Activated CD8-positive, alpha-beta memory T cell treated with anti-CD3 and anti-CD28 coated beads for 1 hour (primary cell): ENCODE results near the gene EMILIN3.
A peak's percentile ranks its signal among the peaks of the same experiment; 100 is the strongest.

Source experiments
- DNase-seq, 2 donors: peaks; one replicate each; pipeline ENCODE4 v3.0.0-alpha.2; 2020; ENCODE audit warnings: low read depth in 1 of 2; ENCODE audit errors: extremely low read depth in 1 of 2

The EMILIN3 gene

DNA sequence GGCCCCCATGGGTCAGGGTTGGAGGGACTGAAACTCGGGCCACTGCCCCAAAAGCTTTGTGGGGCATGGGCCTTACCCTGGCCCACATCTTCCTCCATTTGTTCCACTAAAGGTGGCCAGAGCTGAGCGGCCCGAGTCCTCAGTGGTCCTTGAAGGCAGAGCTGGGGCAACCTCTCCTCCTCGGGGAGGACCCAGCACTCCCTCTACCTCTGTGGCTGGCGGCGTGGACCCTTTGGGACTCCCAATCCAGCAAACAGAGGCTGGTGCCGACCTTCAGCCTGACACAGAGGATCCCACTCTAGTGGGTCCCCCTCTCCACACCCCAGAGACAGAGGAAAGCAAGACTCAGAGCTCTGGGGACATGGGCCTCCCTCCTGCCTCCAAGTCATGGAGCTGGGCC, 16.7 kb downstream of the EMILIN3 start:
- DNase-seq: no peak

DNA sequence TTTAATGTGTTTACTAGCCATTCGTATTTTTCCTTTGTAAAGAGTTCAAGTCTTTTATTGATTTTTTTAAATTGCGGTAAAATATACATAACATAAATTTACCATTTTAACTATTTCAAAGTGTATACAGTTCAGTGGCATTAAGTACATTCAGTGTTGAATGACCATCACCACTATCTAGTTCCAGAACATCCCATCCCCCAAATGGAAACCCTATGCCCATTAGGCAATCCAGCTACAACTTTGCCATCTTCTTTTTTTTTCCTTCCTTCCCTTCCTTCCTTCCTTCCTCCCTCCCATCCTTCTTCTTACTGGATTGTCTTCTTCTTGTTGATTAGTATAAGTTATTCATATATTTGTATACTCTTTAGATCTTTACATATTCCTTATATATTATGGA, 17.4 kb downstream of the EMILIN3 start:
- DNase-seq: no peak

DNA sequence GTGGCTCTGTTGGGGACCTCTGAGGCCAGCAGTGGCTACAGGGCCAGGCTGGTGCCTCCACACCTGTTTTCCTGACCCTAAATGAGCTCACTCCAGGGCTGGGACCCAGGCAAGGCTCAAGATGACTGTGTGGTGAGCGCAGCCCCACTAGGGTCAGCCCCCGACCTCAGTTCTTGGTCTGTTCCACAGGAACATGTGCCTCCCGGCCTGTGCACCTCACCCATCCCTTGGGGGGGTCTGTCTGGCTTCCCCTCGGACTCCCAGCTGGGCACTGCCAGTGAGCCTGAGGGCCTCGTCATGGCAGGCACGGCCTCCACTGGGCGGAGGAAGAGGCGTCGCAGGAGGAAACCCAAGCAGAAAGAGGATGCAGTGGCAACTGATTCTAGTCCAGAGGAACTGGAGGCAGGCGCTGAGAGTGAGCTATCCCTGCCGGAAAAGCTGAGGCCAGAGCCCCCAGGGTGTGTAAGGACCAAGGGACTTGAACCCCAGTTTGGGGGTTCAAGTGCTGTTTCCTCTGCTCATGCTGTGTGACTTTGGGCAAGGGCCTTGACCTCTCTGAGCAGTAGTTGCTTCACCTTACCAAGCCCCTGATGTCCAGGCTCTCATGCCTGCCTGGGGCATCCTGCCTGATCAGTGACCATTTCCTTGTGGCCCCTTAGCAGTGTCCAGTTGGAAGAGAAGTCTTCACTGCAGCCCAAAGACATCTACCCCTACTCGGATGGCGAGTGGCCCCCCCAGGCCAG, 18.0 kb downstream of the EMILIN3 start:
- DNase-seq: no peak

DNA sequence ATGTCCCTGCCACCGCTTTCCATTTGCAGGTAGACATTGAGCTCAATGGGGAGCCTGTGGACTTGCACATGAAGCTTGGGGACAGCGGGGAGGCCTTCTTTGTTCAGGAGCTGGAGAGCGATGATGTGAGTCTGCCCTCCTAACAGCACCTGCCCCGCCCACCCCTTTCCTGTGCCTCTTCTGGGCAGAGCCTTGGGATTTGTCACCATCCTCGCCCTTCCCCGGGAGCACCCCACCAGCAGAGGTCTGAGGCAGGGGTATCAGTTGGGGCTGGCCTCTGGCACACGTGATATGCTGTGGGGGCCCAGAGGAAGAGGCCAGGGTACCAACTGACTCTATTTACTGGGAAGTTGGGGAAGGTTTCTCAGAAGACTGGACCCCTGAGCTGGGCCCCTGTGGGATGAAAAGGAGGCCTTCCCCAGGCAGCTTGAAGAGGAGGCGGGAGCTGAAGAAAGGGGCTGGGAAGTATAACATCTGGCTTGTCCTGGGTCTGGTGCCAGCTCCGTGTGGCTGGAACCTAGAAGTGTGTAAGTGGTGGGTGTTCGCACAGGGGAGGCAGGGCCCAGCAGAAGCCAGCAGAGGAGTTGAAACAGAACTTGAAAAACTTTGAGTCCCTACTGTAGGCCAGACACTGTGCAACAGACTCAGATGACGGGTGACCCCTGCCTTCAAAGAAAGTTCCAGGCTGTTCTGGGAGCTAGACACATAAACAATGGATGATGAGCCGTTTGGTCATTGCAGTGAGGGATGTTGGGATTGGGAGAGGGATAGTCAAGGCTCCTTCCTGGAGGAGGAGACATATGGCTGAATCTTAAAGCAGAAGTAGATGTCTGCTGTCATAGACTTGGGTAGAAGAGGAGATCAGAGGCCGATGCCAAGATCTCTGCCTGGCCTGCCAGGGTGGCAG, 18.8 kb downstream of the EMILIN3 start:
- no peak for DNase-seq

DNA sequence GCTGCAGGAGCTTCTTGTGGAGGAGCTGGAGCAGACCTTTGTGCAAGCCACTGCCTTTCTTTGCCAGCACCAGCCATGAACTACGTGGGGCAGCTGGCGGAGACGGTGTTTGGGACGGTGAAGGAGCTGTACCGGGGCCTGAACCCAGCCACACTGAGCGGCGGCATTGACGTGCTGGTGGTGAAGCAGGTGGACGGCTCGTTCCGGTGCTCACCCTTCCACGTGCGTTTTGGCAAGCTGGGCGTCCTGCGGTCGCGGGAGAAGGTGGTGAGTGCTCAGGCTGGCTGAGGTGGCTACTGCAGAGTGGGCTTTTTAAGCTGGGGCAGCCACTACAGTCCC, 20.9 kb downstream of the EMILIN3 start:
- no peak for DNase-seq

DNA sequence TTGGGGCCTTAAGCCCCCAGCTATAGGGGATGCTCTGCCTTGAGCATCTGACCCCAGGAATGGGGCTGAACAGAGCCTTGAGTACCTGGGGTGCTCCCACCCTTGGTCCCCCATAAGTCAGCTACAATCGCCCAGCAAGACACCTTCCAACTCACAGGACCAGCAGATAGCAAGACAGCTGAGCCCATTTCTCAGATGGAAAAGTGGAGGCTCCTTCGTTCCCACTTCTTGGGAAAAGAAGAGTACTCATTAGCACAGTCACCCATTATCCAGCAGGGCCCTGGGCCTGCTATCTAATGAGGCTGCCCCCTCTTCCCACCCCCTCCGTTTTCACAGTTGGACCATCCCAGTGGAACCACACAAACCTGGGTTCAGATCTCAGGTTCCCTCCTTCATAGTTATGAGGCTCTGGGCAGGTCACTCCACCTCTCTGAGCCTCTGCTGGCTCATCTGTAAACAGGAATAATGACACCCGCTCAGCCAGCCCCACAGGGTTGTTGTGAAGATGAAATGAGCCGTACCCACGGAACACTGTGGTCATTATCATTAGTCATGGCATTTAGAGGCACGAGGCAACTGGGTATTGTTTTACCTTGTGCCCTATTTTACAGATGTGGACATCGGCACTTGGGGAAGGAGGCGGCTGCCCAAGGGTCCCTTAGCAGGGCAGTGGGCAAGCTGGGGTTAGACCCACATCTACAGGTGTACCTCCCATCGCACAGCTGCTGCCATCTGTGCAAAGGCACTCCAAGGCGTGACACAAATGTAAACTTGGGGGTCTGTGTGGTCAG, 21.5 kb downstream of the EMILIN3 start:
- DNase-seq: no peak

DNA sequence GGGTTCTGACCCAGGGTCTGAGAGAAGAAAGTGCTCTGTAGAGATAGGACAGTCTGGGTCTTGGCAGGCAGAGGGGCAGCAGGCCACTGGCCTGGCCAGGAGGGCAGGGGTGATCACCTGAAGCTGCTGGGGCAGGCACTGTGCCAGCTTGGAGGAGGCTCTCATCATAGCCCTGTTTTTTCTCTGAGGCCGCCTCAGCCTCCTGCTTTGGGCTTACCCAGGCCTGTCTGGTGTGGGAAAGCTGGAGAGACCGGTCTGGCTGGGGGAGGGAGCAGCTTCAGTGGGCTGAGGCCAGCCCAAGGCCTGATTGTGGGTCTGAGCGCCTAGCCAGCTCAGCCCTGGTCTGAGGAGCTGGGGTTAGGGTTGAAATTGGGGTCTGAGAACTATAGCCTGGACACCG, 22.1 kb downstream of the EMILIN3 start:
- DNase-seq: no peak

DNA sequence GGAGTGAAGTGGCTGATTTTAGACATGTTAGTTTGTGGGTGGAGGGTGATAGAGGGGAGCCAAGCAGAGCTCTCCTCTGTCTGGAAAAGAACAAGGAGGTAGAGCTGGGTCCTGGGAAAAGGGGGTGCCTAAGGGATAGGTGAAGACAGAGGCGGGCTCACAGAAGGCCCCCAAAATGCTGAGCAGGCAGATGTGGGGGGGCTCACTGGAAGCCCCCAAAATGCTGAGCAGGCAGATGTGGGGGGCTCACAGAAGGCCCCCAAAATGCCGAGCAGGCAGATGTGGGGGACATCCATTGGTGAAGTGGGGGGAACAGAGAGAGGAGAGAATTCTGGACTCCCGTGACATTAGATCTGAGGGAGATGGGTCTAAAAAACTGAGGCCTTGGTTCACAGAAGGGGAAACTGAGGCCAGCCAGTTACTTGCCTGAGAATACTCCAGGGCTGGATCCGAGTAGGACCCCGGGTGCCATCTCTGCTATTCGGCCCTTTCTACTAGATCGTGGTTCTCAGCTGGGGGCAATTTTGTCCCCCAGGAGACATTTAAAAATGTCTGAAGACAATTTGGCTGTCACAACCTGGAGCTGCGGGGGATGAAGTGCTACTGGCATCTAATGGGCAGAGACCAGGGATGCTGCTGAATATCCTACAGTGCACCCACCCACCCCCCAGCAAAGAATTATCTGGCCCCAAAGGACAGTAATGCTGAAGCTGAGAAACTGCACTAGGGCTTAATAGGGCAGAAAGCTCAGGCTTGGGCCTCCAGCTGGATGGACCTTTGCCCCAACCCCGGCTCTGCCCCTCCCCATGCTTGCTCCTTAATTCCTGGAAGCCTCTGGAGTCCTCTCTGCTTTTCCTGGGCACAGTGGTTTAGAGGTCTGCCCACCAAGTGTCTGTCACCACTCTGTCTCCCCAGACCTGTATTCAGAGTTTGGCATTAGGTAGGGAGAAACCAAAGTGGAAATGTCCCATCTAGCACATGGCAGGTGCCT, 23.8 kb downstream of the EMILIN3 start:
- no peak for DNase-seq

DNA sequence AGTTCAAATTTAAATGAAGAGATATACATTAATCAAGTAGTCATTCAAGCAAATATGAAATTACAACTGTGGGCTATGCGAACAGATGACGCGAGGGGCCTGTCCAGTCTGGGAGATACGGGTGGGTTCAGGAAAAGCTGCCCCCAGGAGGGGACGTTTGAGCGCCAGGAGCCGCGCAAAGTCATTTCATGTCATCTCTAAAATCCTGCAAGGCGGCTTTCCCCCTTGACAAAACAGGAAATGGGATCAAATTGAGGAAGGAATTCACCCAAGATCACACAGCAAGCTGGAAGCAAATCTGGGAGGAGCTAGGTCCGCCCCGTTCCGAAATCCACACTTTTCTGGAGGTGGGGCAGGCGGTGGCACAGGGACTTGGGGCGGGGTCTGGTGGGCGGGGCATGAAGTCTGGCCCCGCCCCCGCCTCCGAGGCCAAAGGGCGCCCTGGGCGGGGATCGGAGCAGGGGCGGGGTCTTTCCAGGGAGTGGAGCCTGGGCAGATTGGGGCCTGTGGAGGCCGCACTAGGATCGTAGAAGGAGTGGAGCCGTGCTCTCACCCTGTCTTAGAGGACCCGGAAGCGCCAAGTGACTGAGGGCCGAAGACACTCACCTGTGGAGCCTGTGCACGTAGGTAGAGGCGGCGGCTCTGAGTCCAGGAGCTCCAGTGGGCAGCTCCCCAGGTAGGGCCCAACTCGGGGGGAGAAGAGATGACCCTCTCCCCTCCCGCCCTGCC, 26.1 kb downstream of the EMILIN3 start, which contains the start of gene LPIN3:
Gene LPIN3, plus strand, starts transcription at position 495 of the 729 bp plus-strand sequence. CDS start 4,983 bp downstream, outside the sequence.
- peak in 1 of 2 donors; percentile 11 for DNase-seq

DNA sequence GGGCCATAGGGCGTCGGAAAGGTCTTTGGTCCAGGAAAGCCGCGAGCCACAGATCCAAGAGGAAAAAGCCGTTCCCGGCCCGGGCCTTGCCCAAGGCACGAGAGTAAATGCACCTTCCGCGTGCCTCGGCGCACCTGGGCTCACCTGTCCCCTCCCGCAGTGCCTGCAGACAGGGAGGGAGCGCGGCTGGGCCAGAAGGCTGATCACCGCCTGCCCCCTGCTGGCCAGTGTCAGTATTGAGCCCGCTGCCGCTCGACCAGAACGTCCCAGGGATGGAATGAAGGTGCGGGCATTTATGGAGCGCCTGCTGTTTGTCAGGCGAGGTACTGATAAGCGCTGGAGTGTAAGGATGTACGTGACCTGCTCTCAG, 26.7 kb downstream of the EMILIN3 start:
- DNase-seq: peak; percentile 64 to 78

DNA sequence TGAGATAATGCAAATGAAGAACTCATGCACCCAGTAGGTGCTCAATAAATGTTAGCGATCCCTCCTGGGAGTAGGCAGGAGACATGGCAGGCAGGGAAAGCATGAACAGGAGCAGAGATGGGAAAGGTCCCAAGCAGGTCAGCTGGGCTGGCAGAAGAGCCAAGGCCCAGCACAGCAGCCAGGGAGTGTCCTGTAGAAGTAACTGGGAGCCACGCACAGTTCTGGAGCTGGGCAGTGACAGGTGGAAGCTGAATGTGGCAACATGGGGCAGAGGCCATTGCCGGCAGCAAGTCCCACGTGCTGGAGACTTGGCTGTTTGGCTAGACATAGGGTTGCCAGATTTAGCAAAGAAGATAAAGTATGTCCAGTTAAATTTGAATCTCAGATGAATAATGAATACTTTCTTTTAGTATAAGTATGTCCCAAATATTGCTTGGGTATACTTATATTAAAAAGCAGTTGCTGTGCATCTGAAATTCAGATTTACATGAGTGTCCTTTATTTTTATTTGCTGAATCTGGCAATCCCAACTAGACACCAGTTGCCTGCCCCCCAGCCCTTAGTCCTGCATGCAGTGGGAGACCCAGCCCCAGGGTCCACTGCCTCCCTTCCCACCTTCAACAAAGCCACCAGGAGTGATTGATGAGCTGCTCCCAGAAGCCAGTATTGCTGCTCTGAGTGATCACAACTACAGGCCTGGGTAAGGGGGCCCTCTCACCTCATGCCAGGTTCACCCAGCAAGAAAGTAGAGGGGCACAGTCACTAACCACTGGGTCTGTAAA, 29.7 kb downstream of the EMILIN3 start:
- DNase-seq: no peak

DNA sequence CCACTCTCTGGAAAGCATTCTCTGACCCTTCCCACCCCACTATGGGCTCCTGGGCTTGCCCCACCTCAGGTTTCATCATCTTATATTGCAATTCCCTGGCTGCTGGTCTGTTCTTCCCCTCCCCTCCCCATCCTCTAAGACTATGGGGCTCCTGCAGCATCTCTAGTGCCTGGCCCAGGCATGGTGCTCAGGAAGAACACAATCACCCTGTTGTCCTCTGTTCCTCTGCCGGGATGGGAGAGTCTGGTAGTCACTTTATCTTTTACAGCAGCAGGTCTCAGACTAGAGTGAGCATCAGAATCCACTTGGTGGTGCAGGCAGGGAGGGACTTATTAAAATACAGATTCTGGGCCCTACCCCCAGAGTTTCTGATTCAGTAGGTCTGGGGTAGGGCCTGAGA, 31.0 kb downstream of the EMILIN3 start:
- no peak for DNase-seq

DNA sequence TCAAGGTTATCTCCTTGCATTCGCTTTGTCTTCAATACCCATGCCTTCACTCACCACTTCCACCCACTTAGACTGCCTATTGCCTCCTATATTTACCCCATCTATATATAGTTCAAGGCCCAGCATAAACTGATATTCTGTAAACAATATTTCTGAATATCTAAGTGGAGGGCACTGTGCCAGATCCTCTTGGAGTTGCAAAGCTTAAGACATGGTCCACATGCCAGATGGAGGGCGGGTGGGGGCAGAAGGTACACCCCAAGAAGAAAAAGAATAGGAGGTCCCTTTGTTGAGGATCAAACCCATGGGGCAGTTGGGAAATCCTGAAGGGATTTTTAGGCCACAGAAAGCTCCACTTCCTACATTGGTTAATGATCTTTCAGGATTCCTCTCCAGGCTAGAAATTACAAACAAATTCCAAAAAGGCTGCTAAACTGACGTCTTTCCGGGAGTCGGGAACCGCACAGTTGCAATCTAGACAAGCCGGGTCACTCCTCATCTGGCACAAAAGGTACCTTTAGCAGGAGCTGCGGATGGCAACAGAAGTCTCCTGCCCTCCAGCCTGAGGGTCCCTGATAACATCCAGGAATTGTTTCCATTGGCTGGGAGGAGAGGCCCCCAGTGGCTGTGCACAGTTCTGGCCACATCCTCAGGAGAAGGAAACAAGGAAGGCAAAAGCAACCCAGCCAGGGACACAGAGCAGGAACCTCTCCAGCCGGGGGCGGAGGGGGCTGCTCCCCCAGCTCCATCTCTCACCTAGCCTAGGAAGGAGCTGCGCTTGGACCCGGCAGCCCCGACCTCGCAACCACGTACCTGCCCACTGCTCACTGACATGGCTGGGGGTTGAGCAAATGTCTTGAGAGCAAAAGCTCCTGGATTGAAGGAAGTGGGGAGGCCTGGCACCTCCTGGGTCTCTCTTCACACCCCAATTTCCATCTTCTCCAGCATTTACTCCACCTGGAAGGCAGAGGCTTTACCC, 31.9 kb downstream of the EMILIN3 start:
- no peak for DNase-seq

DNA sequence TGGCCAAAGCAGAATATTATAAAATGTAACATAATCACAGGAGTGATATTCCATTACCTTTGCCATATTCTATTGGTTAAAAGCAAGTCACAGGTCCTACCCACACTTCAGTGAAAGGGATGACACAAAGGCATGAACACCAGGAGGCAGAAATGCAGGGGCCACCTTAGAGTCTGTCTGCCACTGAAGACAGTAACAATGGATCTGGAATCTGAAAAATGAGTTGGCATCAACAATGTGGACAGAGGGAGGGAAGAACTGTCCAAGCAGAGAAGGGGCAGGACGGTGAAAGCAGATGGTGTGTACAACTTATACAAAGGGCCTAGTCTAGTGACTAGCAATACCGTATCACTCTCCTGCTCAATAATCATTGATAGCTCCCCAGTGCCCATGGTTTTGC, 32.6 kb downstream of the EMILIN3 start:
- DNase-seq: no peak

DNA sequence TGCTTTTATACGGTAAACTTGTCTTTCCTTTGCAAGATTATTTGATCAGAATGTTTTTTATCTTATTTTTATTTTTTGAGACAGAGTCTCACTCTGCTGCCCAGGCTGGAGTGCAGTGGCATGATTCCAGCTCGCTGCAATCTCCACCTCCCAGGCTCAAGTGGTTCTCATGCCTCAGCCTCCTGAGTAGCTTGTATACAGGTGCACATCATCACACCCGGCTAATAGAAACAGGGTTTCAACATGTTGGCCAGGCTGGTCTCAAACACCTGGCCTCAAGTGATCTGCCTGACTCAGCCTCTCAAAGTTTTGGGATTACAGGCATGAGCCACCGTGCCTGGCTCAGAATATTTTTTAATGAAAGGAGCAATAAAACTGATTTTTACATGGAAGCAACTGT, 34.9 kb downstream of the EMILIN3 start:
- no peak for DNase-seq

DNA sequence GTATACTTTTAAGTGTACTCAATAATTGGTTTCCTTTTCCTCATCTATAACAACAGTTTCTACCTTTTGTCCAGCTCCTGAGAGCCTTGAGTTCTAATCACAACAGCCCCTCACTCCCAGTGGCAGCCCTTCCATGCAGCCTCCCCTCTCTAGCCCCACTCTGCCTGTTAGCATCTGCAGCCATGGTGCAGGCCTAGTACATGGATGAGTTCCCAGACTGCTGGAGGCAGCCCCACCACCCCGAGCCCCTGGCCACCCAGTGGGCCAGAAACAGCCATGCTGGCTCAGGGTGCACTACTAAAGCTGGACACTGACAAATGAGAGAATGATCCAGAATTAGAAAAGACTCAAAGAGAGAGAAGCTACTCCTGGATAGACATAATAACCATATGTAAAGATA, 35.7 kb downstream of the EMILIN3 start:
- DNase-seq: no peak

DNA sequence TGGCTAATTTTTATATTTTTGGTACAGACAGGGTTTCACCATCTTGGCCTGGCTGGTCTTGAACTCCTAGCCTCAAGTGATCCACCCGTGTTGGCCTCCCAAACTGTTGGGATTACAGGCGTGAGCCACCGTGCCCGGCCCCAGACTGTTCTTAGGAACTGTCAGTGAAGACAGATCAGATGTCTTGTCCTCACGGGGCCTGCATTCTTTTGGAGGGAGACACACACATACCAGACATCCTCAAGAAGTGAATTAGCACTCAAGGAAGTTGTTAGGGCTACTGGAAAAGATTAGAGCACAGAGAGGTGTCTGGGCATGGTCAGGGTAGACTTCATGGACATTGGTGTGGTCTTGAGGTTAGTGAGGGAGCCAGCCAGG, 36.3 kb downstream of the EMILIN3 start:
- no peak for DNase-seq
